H9 (cell line): ENCODE data around the gene RARA. TPM values are rescaled to one million over a fixed set of nuclear protein-coding genes. Genes with fewer than 3 reads are reported as not detected.

Source experiments
- DNase-seq: peaks from one replicate; pipeline ENCODE4 v3.0.0-alpha.2; 2017
- H2AFZ ChIP-seq: one replicate; pipeline ENCODE4 v1.6.1; 2013; ENCODE audit warnings: mild to moderate bottlenecking, low read length, control low read depth, moderate library complexity
- H2AK5ac ChIP-seq: 2 replicates; pipeline ENCODE4 v1.6.1; 2013; ENCODE audit warnings: low read length, control low read depth, mixed read lengths; ENCODE audit not compliant: insufficient read length
- H2BK120ac ChIP-seq: one replicate; pipeline ENCODE4 v1.6.1; 2013; ENCODE audit warnings: low read depth, mild to moderate bottlenecking, low read length, control low read depth, inconsistent platforms; ENCODE audit not compliant: poor library complexity, severe bottlenecking
- H2BK12ac ChIP-seq: 2 replicates; pipeline ENCODE4 v1.6.1; 2013; ENCODE audit warnings: low read length, control low read depth, mixed read lengths, low read depth; ENCODE audit not compliant: insufficient read length
- H2BK15ac ChIP-seq: 2 replicates; pipeline ENCODE4 v1.6.1; 2013; ENCODE audit warnings: low read depth, low read length, control low read depth
- H2BK20ac ChIP-seq: one replicate; pipeline ENCODE4 v1.6.1; 2013; ENCODE audit warnings: low read depth, mild to moderate bottlenecking, low read length, control low read depth, inconsistent platforms; ENCODE audit not compliant: poor library complexity, severe bottlenecking
- H2BK5ac ChIP-seq: 2 replicates; pipeline ENCODE4 v1.6.1; 2013; ENCODE audit warnings: low read length, control low read depth, mixed read lengths; ENCODE audit not compliant: insufficient read length
- H3K14ac ChIP-seq: 2 replicates; pipeline ENCODE4 v1.6.1; 2013; ENCODE audit warnings: low read length, control low read depth; ENCODE audit not compliant: insufficient read depth
- H3K18ac ChIP-seq: 2 replicates; pipeline ENCODE4 v1.6.1; 2013; ENCODE audit warnings: low read depth, mild to moderate bottlenecking, mixed read lengths, low read length, control low read depth; ENCODE audit not compliant: insufficient read length
- H3K23ac ChIP-seq: 2 replicates; pipeline ENCODE4 v1.6.1; 2013; ENCODE audit warnings: low read length, control low read depth, mixed read lengths, low read depth; ENCODE audit not compliant: insufficient read length
- H3K23me2 ChIP-seq: 2 replicates; pipeline ENCODE4 v1.6.1; 2013; ENCODE audit warnings: low read depth, mild to moderate bottlenecking, mixed read lengths, low read length, control low read depth; ENCODE audit not compliant: insufficient read length, poor library complexity, severe bottlenecking
- H3K27ac ChIP-seq: 2 replicates; pipeline ENCODE4 v1.5.1; 2013; ENCODE audit warnings: low read length, control low read depth, mixed read lengths, low read depth; ENCODE audit not compliant: insufficient read length
- H3K27me3 ChIP-seq: 2 replicates; pipeline ENCODE4 v1.6.1; 2013; ENCODE audit warnings: low read length, control low read depth, inconsistent platforms; ENCODE audit not compliant: insufficient read depth
- H3K4ac ChIP-seq: 2 replicates; pipeline ENCODE4 v1.6.1; 2013; ENCODE audit warnings: low read depth, mild to moderate bottlenecking, control low read depth, inconsistent platforms, low read length, moderate library complexity
- H3K4me1 ChIP-seq: 2 replicates; pipeline ENCODE4 v1.6.1; 2013; ENCODE audit warnings: low read length, control low read depth, inconsistent platforms; ENCODE audit not compliant: insufficient read depth
- H3K4me2 ChIP-seq: 2 replicates; pipeline ENCODE4 v1.6.1; 2013; ENCODE audit warnings: low read length, control low read depth, mixed read lengths; ENCODE audit not compliant: insufficient read length, insufficient read depth
- H3K56ac ChIP-seq: 2 replicates; pipeline ENCODE4 v1.6.1; 2013; ENCODE audit warnings: low read depth, mild to moderate bottlenecking, mixed read lengths, low read length, control low read depth; ENCODE audit not compliant: insufficient read length
- H3K79me1 ChIP-seq: 2 replicates; pipeline ENCODE4 v1.6.1; 2013; ENCODE audit warnings: low read depth, mild to moderate bottlenecking, moderate library complexity, low read length, control low read depth, inconsistent platforms; ENCODE audit not compliant: insufficient read depth, poor library complexity, severe bottlenecking
- H3K79me2 ChIP-seq: 2 replicates; pipeline ENCODE4 v1.6.1; 2013; ENCODE audit warnings: low read length, control low read depth, inconsistent platforms; ENCODE audit not compliant: insufficient read depth
- H3K9ac ChIP-seq: 2 replicates; pipeline ENCODE4 v1.6.1; 2013; ENCODE audit warnings: low read length, control low read depth, mixed read lengths; ENCODE audit not compliant: insufficient read length; ENCODE audit errors: extremely low read depth
- H3K9me3 ChIP-seq: one replicate; pipeline ENCODE4 v1.6.1; 2013; ENCODE audit warnings: low read depth, low read length, inconsistent platforms; ENCODE audit not compliant: control insufficient read depth
- H3T11ph ChIP-seq: one replicate; pipeline ENCODE4 v1.6.1; 2013; ENCODE audit warnings: mild to moderate bottlenecking, low read length, control low read depth, inconsistent platforms
- H4K20me1 ChIP-seq: one replicate; pipeline ENCODE4 v1.6.1; 2013; ENCODE audit not compliant: control insufficient read depth, insufficient read length, insufficient read depth
- H4K5ac ChIP-seq: 2 replicates; pipeline ENCODE4 v1.6.1; 2013; ENCODE audit warnings: low read depth, mild to moderate bottlenecking, mixed read lengths, low read length, control low read depth; ENCODE audit not compliant: insufficient read length
- H4K8ac ChIP-seq: replicated peaks from 2 replicates; pipeline ENCODE4 v1.6.1; 2013; ENCODE audit warnings: low read length, control low read depth, mixed read lengths, low read depth; ENCODE audit not compliant: insufficient read length
- H4K91ac ChIP-seq: 2 replicates; pipeline ENCODE4 v1.6.1; 2013; ENCODE audit warnings: low read depth, mild to moderate bottlenecking, moderate library complexity, mixed read lengths, low read length, control low read depth; ENCODE audit not compliant: insufficient read length
- H3K27ac Mint-ChIP-seq, 3 experiments: 2 replicates in 2 of 3; 3 replicates in 1 of 3; pipeline ENCODE4 v1.8.0; 2020 to 2021; ENCODE audit warnings: mixed read lengths in 3 of 3, mild to moderate bottlenecking in 1 of 3, moderate library complexity in 1 of 3
- H3K27me3 Mint-ChIP-seq: 2 replicates; pipeline ENCODE4 v1.8.0; 2021; ENCODE audit warnings: low read depth, mild to moderate bottlenecking, moderate library complexity, mixed read lengths
- H3K36me3 Mint-ChIP-seq, 3 experiments: 2 replicates in 2 of 3; 3 replicates in 1 of 3; pipeline ENCODE4 v1.8.0; 2020 to 2021; ENCODE audit warnings: low read depth in 3 of 3, mixed read lengths in 3 of 3; ENCODE audit not compliant: insufficient read depth in 1 of 3
- H3K4me1 Mint-ChIP-seq, 2 experiments: 2 replicates each; pipeline ENCODE4 v1.8.0; 2020; ENCODE audit warnings: mixed read lengths in 2 of 2
- H3K4me3 Mint-ChIP-seq, 2 experiments: 2 replicates in 1 of 2; 3 replicates in 1 of 2; pipeline ENCODE4 v1.8.0; 2020 to 2021; ENCODE audit warnings: mild to moderate bottlenecking in 2 of 2, mixed read lengths in 2 of 2, moderate library complexity in 1 of 2
- H3K9me3 Mint-ChIP-seq, 2 experiments: 2 replicates in 1 of 2; 3 replicates in 1 of 2; pipeline ENCODE4 v1.8.0; 2020; ENCODE audit warnings: mild to moderate bottlenecking in 2 of 2, mixed read lengths in 2 of 2, moderate library complexity in 1 of 2
- CTCF ChIP-seq: fragments of 200-600 bp; sonication (generic); conservative IDR thresholded peaks from 3 replicates; pipeline ENCODE4 v1.8.0; 2021; ENCODE audit warnings: antibody characterized with exemption, mild to moderate bottlenecking
- WGBS: extraction: QIAGEN DNeasy Blood & Tissue Kit; methylation state at CpG from one replicate; pipeline ENCODE4 v1.1.7; 2013; ENCODE audit warnings: missing lambda C conversion rate, low lambda C conversion rate, mixed read lengths; ENCODE audit not compliant: insufficient read length; ENCODE audit errors: extremely low coverage; 5-methylcytosine and 5-hydroxymethylcytosine counted together
- total RNA-seq: library from RNA; stranded (reverse); gene quantifications from 2 replicates; pipeline ENCODE4 v1.2.1, GENCODE V29; 2021

Gene RARA
- total RNA-seq, 1 experiment from 2014 or later, result 17.6 TPM

GRCh38 chr17:40307740-40308239, 1.2 kb upstream of the RARA start:
- Histone ChIP-seq H3K14ac (no peak overlapping the region), H4K20me1 (no peaks in the 10 kb centered on the region), H2BK15ac (no peak overlapping the region), H2AK5ac (no peak overlapping the region), H3K27me3 (no peaks in the 10 kb centered on the region), H2BK120ac (no peak overlapping the region), H3K18ac (no peak overlapping the region), H2BK12ac (no peak overlapping the region), H4K8ac (no peak overlapping the region), H3K4me1 (peaks cover 16% of the 10 kb centered on the region; the same call in 1 of the 2 replicates), H3K79me2 (no peaks in the 10 kb centered on the region), H3K79me1 (no peaks in the 10 kb centered on the region), H2BK5ac (no peak overlapping the region), H3K27ac (no peak overlapping the region), H3K9ac (no peak overlapping the region), H3K4me2 (no peak overlapping the region), H2AFZ (no peak overlapping the region), H4K91ac (no peak overlapping the region), H3K4ac (no peak overlapping the region), H3K9me3 (no peaks in the 10 kb centered on the region), H2BK20ac (no peak overlapping the region), H3T11ph (no peak overlapping the region), H3K23me2 (peaks cover 6% of the 10 kb centered on the region), H3K56ac (no peak overlapping the region), H3K23ac (no peak overlapping the region), H4K5ac (no peak overlapping the region)
- Mint-ChIP-seq H3K27ac (no peak overlapping the region), H3K36me3 (peaks cover 12 to 27% (median 17%) of the 10 kb centered on the region in 3 experiments; a peak in 6 of 7 replicates), H3K4me3 (no peak overlapping the region), H3K9me3 (no peaks in the 10 kb centered on the region), H3K27me3 (peaks cover 17% of the 10 kb centered on the region), H3K4me1 (peaks cover 20 to 24% of the 10 kb centered on the region in 2 experiments)
- no CpG with 5 or more reads among the region's 3 CpGs for WGBS
- DNase-seq, result no peak
- no peak for TF ChIP-seq CTCF
